KMS-11 (cell line): ENCODE results near the gene SNX5.

Experiments used
- H2AFZ ChIP-seq: fragments of 200-600 bp; sonication (generic); 2 replicates; pipeline ENCODE4 v1.6.1; 2016; ENCODE audit warnings: antibody characterized with exemption, mixed run types, low read depth
- H3K27ac ChIP-seq: fragments of 200-600 bp; sonication (generic); 2 replicates; pipeline ENCODE4 v1.6.1; 2016; ENCODE audit warnings: mild to moderate bottlenecking, mixed run types
- H3K27me3 ChIP-seq: fragments of 200-600 bp; sonication (generic); 2 replicates; pipeline ENCODE4 v1.6.1; 2017; ENCODE audit warnings: mild to moderate bottlenecking, low read depth, mixed run types, moderate library complexity; ENCODE audit not compliant: insufficient read depth
- H3K36me3 ChIP-seq: fragments of 200-600 bp; sonication (generic); 2 replicates; pipeline ENCODE4 v1.6.1; 2017; ENCODE audit warnings: mild to moderate bottlenecking, mixed run types; ENCODE audit not compliant: insufficient read depth
- H3K4me1 ChIP-seq: fragments of 200-600 bp; sonication (generic); 2 replicates; pipeline ENCODE4 v1.6.1; 2016; ENCODE audit warnings: mild to moderate bottlenecking, low read depth, mixed run types; ENCODE audit not compliant: poor library complexity, severe bottlenecking
- H3K4me2 ChIP-seq: fragments of 200-600 bp; sonication (generic); 2 replicates; pipeline ENCODE4 v1.7.0; 2016; ENCODE audit warnings: mild to moderate bottlenecking, mixed run types
- H3K4me3 ChIP-seq: fragments of 200-600 bp; sonication (generic); IDR thresholded peaks from 2 replicates; pipeline ENCODE4 v1.6.1; 2017; ENCODE audit warnings: low read depth, low read length, mixed read lengths; ENCODE audit not compliant: insufficient read depth
- H3K79me2 ChIP-seq: fragments of 200-600 bp; sonication (generic); 2 replicates; pipeline ENCODE4 v1.6.1; 2016; ENCODE audit warnings: low read depth, mixed run types; ENCODE audit not compliant: insufficient read depth
- H3K9ac ChIP-seq: fragments of 200-600 bp; sonication (generic); 2 replicates; pipeline ENCODE4 v1.6.1; 2016; ENCODE audit warnings: mild to moderate bottlenecking, mixed run types
- H4K20me1 ChIP-seq: fragments of 200-600 bp; sonication (generic); 2 replicates; pipeline ENCODE4 v1.6.1; 2016; ENCODE audit warnings: mild to moderate bottlenecking, mixed run types; ENCODE audit not compliant: insufficient read depth
- CTCF ChIP-seq: fragments of 200-600 bp; sonication (generic); conservative IDR thresholded peaks from 2 replicates; pipeline ENCODE4 v1.6.1; 2017; ENCODE audit warnings: low read depth, mild to moderate bottlenecking, antibody characterized with exemption, low read length, moderate library complexity, mixed read lengths

The SNX5 gene

GRCh38 chr20:17921774-17922173 is 46.8 kb downstream of the SNX5 start:
- Histone ChIP-seq H3K79me2 (no peaks in the 10 kb centered on the region), H3K9ac (no peak overlapping the region), H3K36me3 (no peaks in the 10 kb centered on the region), H4K20me1 (no peaks in the 10 kb centered on the region), H3K4me2 (no peak overlapping the region), H3K4me1 (peaks cover 14% of the 10 kb centered on the region), H3K27ac (no peak overlapping the region), H2AFZ (no peak overlapping the region), H3K4me3 (no peak overlapping the region), H3K27me3 (no peaks in the 10 kb centered on the region)
- TF ChIP-seq CTCF, result no peak

DNA sequence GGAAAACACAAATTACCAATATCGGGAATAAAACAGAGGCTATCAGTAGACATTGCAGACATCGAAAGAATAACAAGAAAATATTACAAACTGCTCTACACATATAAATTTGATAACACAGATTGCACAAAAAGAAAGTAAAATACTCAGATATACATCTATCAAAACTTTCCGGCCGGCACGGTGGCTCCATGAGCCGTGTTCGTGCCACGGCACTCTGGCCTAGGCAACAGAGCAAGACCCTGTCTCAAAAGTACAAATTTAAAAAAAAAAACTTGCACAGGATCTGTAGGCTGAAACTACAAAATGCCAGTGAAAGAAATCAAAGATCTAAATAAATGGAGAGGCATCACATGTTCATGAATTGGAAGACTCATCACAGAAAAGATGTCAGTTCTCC is 49.4 kb downstream of the SNX5 start:
- Histone ChIP-seq H3K4me1 (peaks cover 31% of the 10 kb centered on the region), H3K4me2 (no peak overlapping the region), H3K27me3 (no peaks in the 10 kb centered on the region), H3K27ac (no peak overlapping the region), H3K79me2 (no peaks in the 10 kb centered on the region), H2AFZ (no peak overlapping the region), H3K4me3 (no peak overlapping the region), H3K36me3 (no peaks in the 10 kb centered on the region), H3K9ac (no peak overlapping the region), H4K20me1 (no peaks in the 10 kb centered on the region)
- TF ChIP-seq CTCF, result no peak

GRCh38 chr20:17917832-17918618 is 50.6 kb downstream of the SNX5 start:
- Histone ChIP-seq H3K9ac (no peak overlapping the region), H3K27me3 (no peaks in the 10 kb centered on the region), H3K36me3 (no peaks in the 10 kb centered on the region), H3K4me2 (peak overlapping the region; percentile 76; the same call in 1 of the 2 replicates), H3K4me1 (peaks cover 31% of the 10 kb centered on the region), H4K20me1 (no peaks in the 10 kb centered on the region), H3K4me3 (no peak overlapping the region), H3K27ac (peak overlapping the region; percentile 66; the same call in 1 of the 2 replicates), H3K79me2 (no peaks in the 10 kb centered on the region), H2AFZ (peak overlapping the region; percentile 33; the same call in 1 of the 2 replicates)
- no peak for TF ChIP-seq CTCF

GRCh38 chr20:17916433-17916891 is 52.1 kb downstream of the SNX5 start:
- Histone ChIP-seq H3K79me2 (no peaks in the 10 kb centered on the region), H3K9ac (peak overlapping the region; percentile 14; the same call in 1 of the 2 replicates), H3K4me3 (no peak overlapping the region), H2AFZ (peak overlapping the region; percentile 33; the same call in 1 of the 2 replicates), H3K27me3 (no peaks in the 10 kb centered on the region), H3K27ac (peak overlapping the region; percentile 66), H3K4me1 (peaks cover 31% of the 10 kb centered on the region), H3K36me3 (no peaks in the 10 kb centered on the region), H3K4me2 (peak overlapping the region; percentile 76), H4K20me1 (no peaks in the 10 kb centered on the region)
- TF ChIP-seq CTCF, result no peak
